D341Med (cell line): ENCODE measurements around the gene ARHGEF18.
"Not testable (repeated sequence)": the region's sequence is repeated elsewhere in the genome, so short reads cannot be mapped to it uniquely, and the experiment has no call there.

Experiments
- DNase-seq: peaks from one replicate; pipeline ENCODE4 v3.0.0; 2012; ENCODE audit warnings: low spot score

ARHGEF18 gene

GRCh38 chr19:7348587-7349230 is at the start of gene ARHGEF18:
Gene ARHGEF18 (plus strand): TSS chr19:7348937. CDS start chr19:7362891, 13,954 bp downstream.
- DNase-seq = no peak

GRCh38 chr19:7301525-7301924 is 47.2 kb upstream of the ARHGEF18 start:
- DNase-seq = no peak

- no peak for DNase-seq
Measured at GRCh38 chr19:7303470-7303869, 45.3 kb upstream of the ARHGEF18 start.

- DNase-seq = no peak
Measured at GRCh38 chr19:7304200-7304599, 44.5 kb upstream of the ARHGEF18 start.

GRCh38 chr19:7307590-7308218 is 41.0 kb upstream of the ARHGEF18 start:
- no peak for DNase-seq

- DNase-seq = not testable (repeated sequence)
Measured at GRCh38 chr19:7308327-7308726, 40.4 kb upstream of the ARHGEF18 start.

- DNase-seq = no peak
Measured at GRCh38 chr19:7311911-7312310, 36.8 kb upstream of the ARHGEF18 start.

GRCh38 chr19:7312816-7313215 is 35.9 kb upstream of the ARHGEF18 start:
- DNase-seq = no peak

- no peak for DNase-seq
Measured at GRCh38 chr19:7318176-7318575, 30.6 kb upstream of the ARHGEF18 start.

GRCh38 chr19:7326105-7326877 is 22.4 kb upstream of the ARHGEF18 start:
- no peak for DNase-seq

GRCh38 chr19:7327802-7328201 is 20.9 kb upstream of the ARHGEF18 start:
- DNase-seq = no peak

- DNase-seq = no peak
Measured at GRCh38 chr19:7328647-7329046, 20.1 kb upstream of the ARHGEF18 start.

- no peak for DNase-seq
Measured at GRCh38 chr19:7331446-7331845, 17.3 kb upstream of the ARHGEF18 start.

GRCh38 chr19:7333198-7334118 is 15.3 kb upstream of the ARHGEF18 start:
- no peak for DNase-seq

- no peak for DNase-seq
Measured at GRCh38 chr19:7336321-7336973, 12.3 kb upstream of the ARHGEF18 start.

- no peak for DNase-seq
Measured at GRCh38 chr19:7337380-7338194, 11.2 kb upstream of the ARHGEF18 start.

GRCh38 chr19:7340959-7341837 is 7.5 kb upstream of the ARHGEF18 start:
- peak; percentile 76 for DNase-seq

- no peak for DNase-seq
Measured at GRCh38 chr19:7342143-7342542, 6.6 kb upstream of the ARHGEF18 start.

GRCh38 chr19:7346488-7346971 is 2.2 kb upstream of the ARHGEF18 start:
- DNase-seq = no peak
